HepG2 (cell line): ENCODE measurements around the gene NFILZ. TPM values are rescaled to one million over a fixed set of nuclear protein-coding genes. Genes with fewer than 3 reads are reported as not detected.

Experiments used
- CHCHD3 ChIP-seq: sonication (generic); formaldehyde crosslinking; IDR thresholded peaks from 2 replicates; pipeline ENCODE4 v1.8.0; 2022; ENCODE audit warnings: mild to moderate bottlenecking, missing genetic modification reagents, moderate library complexity
- EEA1 ChIP-seq: sonication (generic); formaldehyde crosslinking; IDR thresholded peaks from 2 replicates; pipeline ENCODE4 v1.5.1; 2020; ENCODE audit warnings: mild to moderate bottlenecking, missing genetic modification reagents, borderline replicate concordance
- ELF1 ChIP-seq: sonication (generic); formaldehyde crosslinking; IDR thresholded peaks from 2 replicates; pipeline ENCODE4 v1.4.0; 2020; ENCODE audit warnings: missing genetic modification reagents
- GLMP ChIP-seq: sonication (generic); formaldehyde crosslinking; IDR thresholded peaks from 2 replicates; pipeline ENCODE4 v1.9.0; 2021; ENCODE audit warnings: missing genetic modification reagents, mild to moderate bottlenecking, borderline replicate concordance
- HNRNPK ChIP-seq: fragments of 200-400 bp; formaldehyde crosslinking; IDR thresholded peaks from 2 replicates; pipeline ENCODE4 v1.6.1; 2018; ENCODE audit warnings: low read length, low read depth, moderate library complexity, mild to moderate bottlenecking; ENCODE audit not compliant: poor library complexity, severe bottlenecking
- HOXA3 ChIP-seq: sonication (generic); formaldehyde crosslinking; IDR thresholded peaks from 2 replicates; pipeline ENCODE4 v1.5.0; 2020; ENCODE audit warnings: missing genetic modification reagents
- IKZF1 ChIP-seq: fragments of 450-650 bp; IDR thresholded peaks from 2 replicates; pipeline ENCODE4 v1.7.1; 2016
- MZF1 ChIP-seq: sonication (generic); formaldehyde crosslinking; IDR thresholded peaks from 2 replicates; pipeline ENCODE4 v1.8.1; 2023; ENCODE audit warnings: mild to moderate bottlenecking, missing genetic modification reagents, borderline replicate concordance
- NFKBIZ ChIP-seq: IDR thresholded peaks from 2 replicates; pipeline ENCODE4 v1.6.1; 2018; ENCODE audit warnings: missing genetic modification reagents, missing compliant biosample characterization
- PRDM10 ChIP-seq: sonication (generic); formaldehyde crosslinking; IDR thresholded peaks from 2 replicates; pipeline ENCODE4 v1.4.0; 2020; ENCODE audit warnings: low read depth, missing genetic modification reagents
- SALL2 ChIP-seq: sonication (generic); formaldehyde crosslinking; IDR thresholded peaks from 2 replicates; pipeline ENCODE4 v1.8.1; 2023; ENCODE audit warnings: mild to moderate bottlenecking, missing genetic modification reagents, inconsistent platforms
- SOX5 ChIP-seq: IDR thresholded peaks from 2 replicates; pipeline ENCODE4 v1.6.1; 2016; ENCODE audit warnings: borderline replicate concordance
- TSC22D2 ChIP-seq: sonication (generic); formaldehyde crosslinking; IDR thresholded peaks from 2 replicates; pipeline ENCODE4 v1.5.1; 2020; ENCODE audit warnings: missing genetic modification reagents, mild to moderate bottlenecking, borderline replicate concordance
- ZBTB10 ChIP-seq: sonication (generic); formaldehyde crosslinking; IDR thresholded peaks from 2 replicates; pipeline ENCODE4 v1.4.0; 2020; ENCODE audit warnings: missing genetic modification reagents, borderline replicate concordance
- ZFP1 ChIP-seq: IDR thresholded peaks from 2 replicates; pipeline ENCODE4 v1.6.1; 2016
- ZNF101 ChIP-seq: sonication (generic); formaldehyde crosslinking; IDR thresholded peaks from 2 replicates; pipeline ENCODE4 v1.4.0; 2020; ENCODE audit warnings: mild to moderate bottlenecking, low read depth, missing genetic modification reagents, borderline replicate concordance
- ZNF503 ChIP-seq: sonication (generic); formaldehyde crosslinking; IDR thresholded peaks from 2 replicates; pipeline ENCODE4 v1.4.0; 2020; ENCODE audit warnings: missing genetic modification reagents
- ZNF605 ChIP-seq: sonication (generic); formaldehyde crosslinking; IDR thresholded peaks from 2 replicates; pipeline ENCODE4 v1.8.0; 2022; ENCODE audit warnings: mild to moderate bottlenecking, missing genetic modification reagents
- ZNF670 ChIP-seq: sonication (generic); formaldehyde crosslinking; IDR thresholded peaks from 2 replicates; pipeline ENCODE4 v1.8.0; 2022; ENCODE audit warnings: mild to moderate bottlenecking, missing genetic modification reagents, borderline replicate concordance
- ZNF883 ChIP-seq: sonication (generic); formaldehyde crosslinking; IDR thresholded peaks from 2 replicates; pipeline ENCODE4 v1.5.1; 2020; ENCODE audit warnings: mild to moderate bottlenecking, missing genetic modification reagents; ENCODE audit errors: not compliant biosample characterization
- ZSCAN21 ChIP-seq: sonication (generic); formaldehyde crosslinking; IDR thresholded peaks from 2 replicates; pipeline ENCODE4 v1.8.0; 2022; ENCODE audit warnings: mild to moderate bottlenecking, missing genetic modification reagents, moderate library complexity, borderline replicate concordance
- polyA plus RNA-seq, 8 experiments: library from polyadenylated mRNA; depleted of rRNA in 3 of 8; stranded (reverse) in 7 of 8; unstranded in 1 of 8; fragments of >200 nt; fragmentation: Illumina TruSeq in 4 of 8; extraction: Trizol in 4 of 8; gene quantifications; 2 replicates each; pipeline versions ENCODE4 v1.2.1 to v1.2.3, GENCODE V29; 2011 to 2016; ENCODE audit warnings: low read depth in 4 of 8, missing spikeins in 1 of 8, mixed read lengths in 1 of 8; ENCODE audit not compliant: insufficient read depth in 1 of 8
- total RNA-seq, 5 experiments: library from RNA; depleted of rRNA; stranded (reverse); fragments of >200 nt; fragmentation: Illumina TruSeq; extraction: Trizol; gene quantifications; 2 replicates each; pipeline ENCODE4 v1.2.3, GENCODE V29; 2016; ENCODE audit warnings: low read depth in 1 of 5

Gene NFILZ
- total and polyA plus RNA-seq, 2 of the 13 experiments (the other 11 are each of a cell fraction or from before 2014, with no cell fraction given): not detected

GRCh38 chr19:8631425-8631819, 989 bp downstream of the NFILZ start (continued):
- TF ChIP-seq SALL2 (CRISPR knock-in tag) (0 out of 2 replicates have a peak, but pooled peaks have one; percentile 60), HOXA3 (CRISPR knock-in tag) (peak; percentile 72), ZNF101 (CRISPR knock-in tag) (no peak), ZFP1 (CRISPR knock-in tag) (no peak), ZNF883 (CRISPR knock-in tag) (no peak), TSC22D2 (CRISPR knock-in tag) (no peak), GLMP (CRISPR knock-in tag) (no peak), HNRNPK (no peak), ELF1 (CRISPR knock-in tag) (no peak), ZNF670 (0 out of 2 replicates have a peak, but pooled peaks have one; percentile 39), ZSCAN21 (CRISPR knock-in tag) (0 out of 2 replicates have a peak, but pooled peaks have one; percentile 44), ZNF503 (peak; percentile 50; the same call in 1 of the 2 replicates), IKZF1 (no peak), ZBTB10 (CRISPR knock-in tag) (peak; percentile 63; the same call in 1 of the 2 replicates), ZNF605 (CRISPR knock-in tag) (0 out of 2 replicates have a peak, but pooled peaks have one; percentile 55), NFKBIZ (CRISPR knock-in tag) (no peak), EEA1 (0 out of 2 replicates have a peak, but pooled peaks have one; percentile 37), PRDM10 (CRISPR knock-in tag) (no peak), CHCHD3 (CRISPR knock-in tag) (no peak), MZF1 (CRISPR knock-in tag) (no peak), SOX5 (CRISPR knock-in tag) (peak; percentile 79)
